GM21423 (cell line): ENCODE data around the gene SMIM15.
A peak's percentile ranks its signal among the peaks of the same experiment; 100 is the strongest.
"Not testable (repeated sequence)": the region's sequence is repeated elsewhere in the genome, so short reads cannot be mapped to it uniquely, and the experiment has no call there.

Source experiments
- ATAC-seq: cut with Tn5 transposase; IDR thresholded peaks from one replicate; pipeline ENCODE4 v1.9.1; 2021; ENCODE audit warnings: mild to moderate bottlenecking, moderate library complexity; ENCODE audit not compliant: unreplicated experiment

The SMIM15 gene

GRCh38 chr5:61162010-61162831 lies at the start of gene SMIM15:
SMIM15 (minus strand) TSS chr5:61162468; CDS start chr5:61160171, 2,297 bp downstream.
- peak; percentile 97 for ATAC-seq

DNA sequence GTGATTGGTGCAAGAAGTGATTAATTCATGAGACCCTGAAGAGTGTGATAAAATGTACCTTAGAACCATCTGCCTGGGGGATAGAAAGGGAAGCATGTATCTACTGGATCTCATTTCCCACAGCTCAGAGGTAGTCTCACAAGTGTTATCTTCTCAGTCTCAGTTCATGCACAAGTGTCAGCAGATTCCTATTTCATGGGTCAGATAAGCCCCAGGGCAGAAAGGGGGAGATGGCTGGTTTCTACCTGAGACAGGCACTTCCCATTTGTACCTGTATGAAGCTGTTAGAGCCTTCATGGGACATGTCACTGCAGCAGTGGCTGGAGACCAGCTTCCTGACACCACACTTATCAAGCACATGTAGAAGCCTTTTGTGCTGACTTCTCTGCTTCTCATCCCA lies 45.6 kb upstream of the SMIM15 start:
- ATAC-seq = no peak

DNA sequence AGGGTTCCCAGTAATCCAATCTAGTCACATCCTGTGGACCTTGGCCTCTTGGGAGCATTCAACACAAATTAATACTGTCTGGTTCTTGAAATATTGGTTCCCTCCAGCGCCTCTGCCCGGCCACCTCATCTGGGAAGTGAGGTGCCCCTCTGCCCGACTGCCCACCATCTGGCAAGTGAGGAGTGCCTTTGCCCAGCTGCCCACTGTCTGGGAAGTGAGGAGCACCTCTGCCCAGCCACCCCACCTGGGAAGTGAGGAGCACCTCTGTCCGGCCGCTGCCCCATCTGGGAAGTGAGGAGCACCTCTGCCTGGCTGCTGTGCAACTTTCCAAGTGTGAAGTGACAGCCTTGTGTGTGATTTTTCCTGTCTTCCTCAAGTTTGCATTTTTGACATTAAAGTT lies 42.7 kb upstream of the SMIM15 start:
- no peak for ATAC-seq

GRCh38 chr5:61202213-61202612 lies 39.9 kb upstream of the SMIM15 start:
- ATAC-seq = no peak

- ATAC-seq = no peak
Observed at GRCh38 chr5:61200582-61201155, 38.4 kb upstream of the SMIM15 start.

- ATAC-seq = no peak
Observed at GRCh38 chr5:61198606-61199005, 36.3 kb upstream of the SMIM15 start.

DNA sequence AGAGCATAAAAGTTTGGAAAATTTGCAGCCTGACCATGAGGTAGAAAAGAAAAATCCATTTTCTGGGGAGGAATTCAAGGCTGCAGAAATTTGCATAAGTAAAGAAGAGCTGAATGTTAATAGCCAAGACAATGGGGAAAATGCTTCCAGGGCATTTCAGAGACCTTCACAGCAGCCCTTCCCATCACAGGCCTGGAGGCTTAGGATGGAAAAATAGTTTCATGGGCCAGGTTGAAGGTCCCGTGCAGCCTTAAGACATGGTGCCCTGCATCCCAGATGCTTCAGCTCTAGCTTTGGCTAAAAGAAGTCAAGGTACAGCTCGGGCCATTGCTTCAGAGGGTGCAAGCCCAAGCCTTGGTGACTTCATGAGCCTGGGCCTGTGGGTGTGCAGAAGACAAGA lies 25.6 kb upstream of the SMIM15 start:
- ATAC-seq = not testable (repeated sequence)

DNA sequence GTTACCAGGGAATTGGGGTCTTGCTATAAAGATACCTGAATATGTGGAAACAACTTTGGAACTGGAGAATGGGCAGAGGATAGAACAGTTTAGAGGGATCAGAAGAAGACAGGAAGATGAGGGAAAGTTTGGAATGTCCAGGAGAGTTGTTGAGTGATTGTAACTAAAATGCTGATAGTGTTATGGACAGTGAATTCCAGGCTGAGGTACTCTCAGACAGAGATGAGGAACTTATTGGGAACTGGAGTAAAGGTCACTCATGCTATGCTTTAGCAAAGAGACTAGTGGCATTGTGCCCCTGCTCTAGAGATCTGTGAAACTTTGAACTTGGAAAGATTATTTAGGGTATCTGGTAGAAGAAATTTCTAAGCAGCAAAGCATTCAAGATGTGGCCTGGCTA lies 25.1 kb upstream of the SMIM15 start:
- not testable (repeated sequence) for ATAC-seq

GRCh38 chr5:61186634-61187033 lies 24.4 kb upstream of the SMIM15 start:
- no peak for ATAC-seq

GRCh38 chr5:61184708-61185107 lies 22.4 kb upstream of the SMIM15 start:
- ATAC-seq = no peak

DNA sequence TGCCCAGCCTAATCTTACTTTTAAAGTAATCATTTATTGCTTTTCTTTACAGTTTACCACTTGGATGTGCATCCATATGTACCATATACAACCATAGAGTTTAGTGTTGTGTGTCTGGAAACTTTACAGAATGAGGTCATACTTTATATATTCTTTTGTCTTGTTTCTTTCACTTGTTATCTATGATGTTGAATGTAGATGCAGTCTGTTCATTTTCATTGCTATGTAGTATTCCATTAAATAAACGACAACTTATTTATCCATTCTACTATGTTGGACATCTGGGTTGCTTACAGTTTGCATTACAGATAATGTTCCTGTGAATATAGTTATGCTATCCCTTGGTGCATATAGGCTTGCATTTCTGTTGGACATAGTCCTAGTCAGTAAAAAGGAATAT lies 21.3 kb upstream of the SMIM15 start:
- ATAC-seq = no peak

DNA sequence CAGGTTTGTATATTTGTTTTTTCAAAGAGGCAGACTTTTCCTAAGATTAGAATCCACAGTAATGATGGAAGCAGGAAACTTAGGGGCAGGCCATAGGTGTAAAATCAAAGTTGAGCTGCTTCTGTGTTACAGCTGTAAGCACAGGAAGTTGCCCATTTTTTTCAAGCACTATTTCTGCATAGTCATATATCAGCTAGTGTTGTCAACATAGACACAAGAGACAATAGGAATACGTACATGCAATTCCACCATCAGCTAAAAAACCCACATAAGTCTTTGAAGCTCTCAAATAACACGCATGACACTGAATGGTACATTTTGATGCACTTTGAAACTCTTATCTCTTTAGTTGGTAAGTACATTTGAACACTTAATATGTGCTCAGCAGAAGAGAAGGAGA lies 20.2 kb upstream of the SMIM15 start:
- ATAC-seq = no peak

- ATAC-seq = no peak
Observed at GRCh38 chr5:61180886-61181285, 18.6 kb upstream of the SMIM15 start.

DNA sequence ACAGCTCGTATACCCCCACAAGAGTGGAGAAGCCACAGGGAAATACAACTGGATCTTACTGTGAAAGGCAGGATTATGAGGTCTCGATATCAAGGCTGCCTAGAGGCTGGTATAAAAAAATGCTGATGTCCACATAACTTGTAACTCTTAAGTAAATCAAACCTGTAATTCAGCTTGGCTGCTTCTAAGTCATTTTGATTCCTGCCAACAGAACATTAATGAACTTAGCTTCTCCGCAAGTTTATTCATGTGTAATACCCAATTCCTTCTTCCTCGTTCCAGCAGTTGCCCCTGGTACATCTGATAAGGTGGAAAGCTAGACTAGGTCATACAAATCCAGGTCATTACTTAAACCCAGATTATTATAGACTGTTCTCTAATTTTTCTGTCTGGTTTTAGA lies 16.4 kb upstream of the SMIM15 start:
- no peak for ATAC-seq

DNA sequence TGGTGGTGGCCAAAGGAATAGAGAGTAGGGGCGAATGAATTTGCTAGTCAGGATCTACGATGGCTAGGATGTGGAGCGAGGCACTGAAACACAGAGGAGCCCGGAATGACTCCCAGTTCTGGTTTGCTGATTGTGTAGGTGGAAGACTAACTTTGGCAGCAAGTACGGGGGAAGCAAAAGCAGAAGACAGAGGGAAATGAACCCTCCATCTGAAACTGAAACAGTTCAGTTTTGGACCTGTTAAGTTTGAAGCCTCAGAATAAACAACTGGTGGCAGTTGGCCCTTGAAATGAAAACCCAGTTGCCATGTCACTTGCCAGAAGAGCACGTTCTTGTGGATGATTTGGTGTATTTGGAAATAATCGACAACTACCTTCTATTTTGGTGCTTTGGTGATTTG lies 15.4 kb upstream of the SMIM15 start:
- ATAC-seq = peak; percentile 82

- ATAC-seq = no peak
Observed at GRCh38 chr5:61177070-61177469, 14.8 kb upstream of the SMIM15 start.

GRCh38 chr5:61176631-61177030 lies 14.4 kb upstream of the SMIM15 start:
- no peak for ATAC-seq

GRCh38 chr5:61171479-61171878 lies 9.2 kb upstream of the SMIM15 start:
- ATAC-seq = no peak

GRCh38 chr5:61168951-61169350 lies 6.7 kb upstream of the SMIM15 start:
- ATAC-seq = no peak

GRCh38 chr5:61167382-61167781 lies 5.1 kb upstream of the SMIM15 start:
- no peak for ATAC-seq

DNA sequence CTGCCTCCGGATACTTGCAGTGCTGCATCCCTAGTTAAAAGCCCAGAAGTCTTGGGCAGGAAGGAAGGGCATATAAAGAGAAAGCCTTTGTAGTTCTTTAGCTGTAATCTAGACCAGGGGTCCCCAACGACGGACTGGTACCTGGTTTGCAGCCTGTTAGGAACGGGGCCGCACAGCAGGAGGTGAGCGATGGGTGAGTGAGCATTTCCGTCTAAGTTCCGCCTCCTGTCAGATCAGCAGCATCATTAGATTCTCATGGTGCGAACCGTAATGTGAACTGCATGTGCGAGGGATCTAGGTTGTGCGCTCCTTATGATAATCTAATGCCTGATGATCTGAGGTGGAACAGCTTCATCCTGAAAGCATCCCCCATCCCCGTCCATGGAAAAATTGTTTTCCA lies 1.6 kb upstream of the SMIM15 start:
- ATAC-seq = no peak

DNA sequence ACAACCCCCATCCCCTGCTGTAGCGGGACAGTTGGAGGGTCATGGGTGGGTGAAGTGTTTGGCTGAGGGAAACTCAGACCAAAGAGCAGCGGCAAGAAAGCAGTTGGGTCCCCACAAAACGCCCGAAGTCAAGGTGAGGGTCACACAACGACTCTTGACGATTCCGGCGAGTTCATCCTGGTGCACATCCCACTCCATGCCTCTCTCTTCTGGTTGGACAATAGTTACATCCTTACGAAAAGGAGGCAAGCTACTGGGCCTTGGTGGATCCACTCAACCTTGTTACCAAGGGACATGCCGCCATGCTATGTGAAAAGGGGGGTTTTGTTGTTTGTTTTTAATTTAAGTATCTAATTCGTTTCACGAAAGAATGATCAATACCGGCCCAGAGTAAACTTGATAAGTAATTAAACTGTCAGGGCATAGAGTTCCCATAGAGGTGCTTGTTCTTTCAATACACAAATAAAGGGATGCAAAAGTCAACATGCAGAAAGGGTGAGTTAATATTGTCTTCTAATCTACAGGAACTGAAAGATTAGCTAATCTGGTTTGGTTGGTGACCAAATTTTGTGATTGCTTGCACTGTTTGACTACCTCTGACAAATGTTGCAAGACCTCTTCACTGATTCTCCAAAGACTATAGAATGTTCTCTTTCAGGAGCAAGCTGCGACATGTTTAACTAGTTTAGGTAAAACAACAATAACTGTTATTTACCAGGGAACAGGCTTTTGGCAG lies 732 bp upstream of the SMIM15 start:
- no peak for ATAC-seq
